Fibroblast of villous mesenchyme (primary cell): ENCODE data around the gene ASAP3. TPM values are rescaled to one million over a fixed set of nuclear protein-coding genes. Genes with fewer than 3 reads are reported as not detected.
"Not testable (repeated sequence)": the region's sequence is repeated elsewhere in the genome, so short reads cannot be mapped to it uniquely, and the experiment has no call there.

Experiments
- DNase-seq: peaks from one replicate; pipeline ENCODE4 v3.0.0-alpha.2; 2010; ENCODE audit warnings: low read depth
- H3K4me3 ChIP-seq: 2 replicates; pipeline ENCODE4 v1.5.1; 2011; ENCODE audit warnings: low read depth, mild to moderate bottlenecking, low read length
- total RNA-seq: library from RNA; depleted of rRNA; stranded (reverse); fragments of >200 nt; gene quantifications from 2 replicates; pipeline ENCODE4 v1.2.3, GENCODE V29; 2012
- TF ChIP-seq, protein P1 (sequence below): IDR thresholded peaks from 2 replicates; pipeline ENCODE4 v1.5.1; 2012; ENCODE audit warnings: low read depth, mild to moderate bottlenecking, low read length; ENCODE audit not compliant: insufficient read depth

Gene ASAP3
- total RNA-seq, 1 donor: 35.0 TPM

GRCh38 chr1:23514111-23514679 is 30.2 kb upstream of the ASAP3 start:
- TF ChIP-seq, protein P1, sequence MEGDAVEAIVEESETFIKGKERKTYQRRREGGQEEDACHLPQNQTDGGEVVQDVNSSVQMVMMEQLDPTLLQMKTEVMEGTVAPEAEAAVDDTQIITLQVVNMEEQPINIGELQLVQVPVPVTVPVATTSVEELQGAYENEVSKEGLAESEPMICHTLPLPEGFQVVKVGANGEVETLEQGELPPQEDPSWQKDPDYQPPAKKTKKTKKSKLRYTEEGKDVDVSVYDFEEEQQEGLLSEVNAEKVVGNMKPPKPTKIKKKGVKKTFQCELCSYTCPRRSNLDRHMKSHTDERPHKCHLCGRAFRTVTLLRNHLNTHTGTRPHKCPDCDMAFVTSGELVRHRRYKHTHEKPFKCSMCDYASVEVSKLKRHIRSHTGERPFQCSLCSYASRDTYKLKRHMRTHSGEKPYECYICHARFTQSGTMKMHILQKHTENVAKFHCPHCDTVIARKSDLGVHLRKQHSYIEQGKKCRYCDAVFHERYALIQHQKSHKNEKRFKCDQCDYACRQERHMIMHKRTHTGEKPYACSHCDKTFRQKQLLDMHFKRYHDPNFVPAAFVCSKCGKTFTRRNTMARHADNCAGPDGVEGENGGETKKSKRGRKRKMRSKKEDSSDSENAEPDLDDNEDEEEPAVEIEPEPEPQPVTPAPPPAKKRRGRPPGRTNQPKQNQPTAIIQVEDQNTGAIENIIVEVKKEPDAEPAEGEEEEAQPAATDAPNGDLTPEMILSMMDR: no peak
- no peak for DNase-seq

DNA sequence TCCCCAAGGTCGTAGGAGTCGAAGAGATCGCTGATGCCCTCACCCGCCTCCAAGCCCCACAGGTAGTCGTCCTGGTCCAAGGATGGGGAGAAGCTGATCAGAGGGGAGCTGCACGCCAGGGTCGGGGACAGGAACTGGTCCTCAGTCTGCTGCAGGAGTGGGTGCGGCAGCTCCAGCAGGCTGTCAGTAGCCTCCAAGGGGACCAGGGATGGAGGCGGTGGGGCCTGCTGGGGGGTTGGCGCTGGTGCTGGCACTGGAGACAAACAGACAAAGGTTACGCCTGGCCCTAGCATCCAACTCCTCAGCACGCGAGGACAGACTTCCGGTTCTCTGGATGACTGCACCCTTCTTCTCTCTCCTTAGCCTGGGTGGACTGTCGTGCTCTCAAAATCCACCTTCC is 25.9 kb upstream of the ASAP3 start:
- DNase-seq: no peak
- TF ChIP-seq, protein P1: no peak
- H3K4me3 ChIP-seq: no peak overlapping the region

More at GRCh38 chr1:23514111-23514679, 30.2 kb upstream of the ASAP3 start:
- no peak overlapping the region for H3K4me3 ChIP-seq

- H3K4me3 ChIP-seq: no peak overlapping the region
- DNase-seq: no peak
Measured at GRCh38 chr1:23506376-23507107, 22.6 kb upstream of the ASAP3 start.

GRCh38 chr1:23505851-23506250 is 21.9 kb upstream of the ASAP3 start:
- TF ChIP-seq, protein P1: no peak
- no peak overlapping the region for H3K4me3 ChIP-seq
- DNase-seq: no peak

More at GRCh38 chr1:23506376-23507107, 22.6 kb upstream of the ASAP3 start:
- TF ChIP-seq, protein P1: no peak

DNA sequence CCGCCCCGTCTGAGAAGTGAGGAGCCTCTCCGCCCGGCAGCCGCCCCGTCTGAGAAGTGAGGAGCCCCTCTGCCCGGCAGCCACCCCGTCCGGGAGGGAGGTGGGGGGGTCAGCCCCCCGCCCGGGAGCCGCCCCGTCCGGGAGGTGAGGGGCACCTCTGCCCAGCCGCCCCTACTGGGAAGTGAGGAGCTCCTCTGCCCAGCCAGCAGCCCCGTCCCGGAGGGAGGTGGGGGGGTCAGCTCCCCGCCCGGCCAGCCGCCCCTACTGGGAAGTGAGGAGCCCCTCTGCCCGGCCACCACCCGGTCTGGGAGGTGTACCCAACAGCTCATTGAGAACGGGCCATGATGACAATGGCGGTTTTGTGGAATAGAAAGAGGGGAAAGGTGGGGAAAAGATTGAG is 20.2 kb upstream of the ASAP3 start:
- DNase-seq, H3K4me3 ChIP-seq: not testable (repeated sequence)

- H3K4me3 ChIP-seq: no peak overlapping the region
- no peak for DNase-seq
- TF ChIP-seq, protein P1: no peak
Measured at GRCh38 chr1:23502951-23503350, 19.0 kb upstream of the ASAP3 start.

DNA sequence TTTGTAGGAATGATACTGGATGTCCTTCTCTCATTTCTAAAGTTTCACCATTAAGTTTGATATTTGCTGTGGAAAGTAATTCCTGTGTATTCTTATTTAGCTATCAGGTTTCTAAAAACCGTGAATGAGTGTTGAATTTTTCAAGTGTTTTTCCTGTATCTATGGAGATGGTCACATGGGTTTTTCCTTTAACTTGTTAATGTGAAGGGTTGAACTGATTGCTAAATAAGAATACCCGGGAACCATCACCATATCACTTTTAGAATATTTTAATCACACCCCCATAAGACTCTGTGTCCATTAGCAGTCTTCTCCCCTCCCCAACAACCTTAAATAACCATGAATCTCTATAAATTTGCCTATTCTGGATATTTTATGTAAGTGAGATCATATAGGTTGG is 16.5 kb upstream of the ASAP3 start:
- no peak overlapping the region for H3K4me3 ChIP-seq
- TF ChIP-seq, protein P1: no peak
- no peak for DNase-seq
